ENCODE measurements around the gene RAB38. TPM values are rescaled to one million over a fixed set of nuclear protein-coding genes. Genes with fewer than 3 reads are reported as not detected.

Gene RAB38
- total and polyA plus RNA-seq, 8 donors, result 1.0 to 9.0 (median 2.9) TPM; not detected in 1

- Histone ChIP-seq H3K4me1 (peaks cover 0 to 17% (median 6%) of the 10 kb centered on the region in 4 donors), H3K36me3 (no peaks in the 10 kb centered on the region), H3K9me3 (peaks cover 0 to 6% (median 2%) of the 10 kb centered on the region in 4 donors), H3K4me3 (no peak overlapping the region), H3K27me3 (no peaks in the 10 kb centered on the region), H3K27ac (no peak overlapping the region)
- no peak for DNase-seq
- TF ChIP-seq EP300 (IDR thresholded peaks at IDR 0.05), result no peak
- WGBS, 5 donors, result 53 to 60% (median 58%) methylated on average over 2 of the region's 2 CpGs
- intact Hi-C loops (cut with DNase I; ENCODE audit: low total_unique reads), result no loop called here
These were observed 69.3 kb downstream of the RAB38 start for GRCh38 chr11:88105951-88106350.

DNA sequence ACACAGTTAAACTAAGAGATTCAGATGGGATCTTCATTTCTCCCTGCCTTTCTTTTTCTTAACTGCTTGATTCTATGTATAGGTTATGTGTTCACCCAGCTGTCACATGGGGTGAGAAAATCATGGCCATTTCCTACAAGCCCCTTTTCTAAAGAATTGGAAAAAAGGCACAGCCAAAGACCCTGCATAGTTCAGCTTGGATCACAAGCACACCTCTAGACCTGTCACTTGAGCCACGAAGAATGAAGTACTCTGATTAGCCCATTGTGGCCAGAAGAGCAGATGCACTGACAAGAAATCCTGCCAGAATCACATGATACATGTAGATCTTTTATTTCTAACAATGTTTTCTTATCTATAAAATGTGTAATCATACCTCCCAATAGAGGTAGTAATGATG lies 69.7 kb downstream of the RAB38 start:
- Histone ChIP-seq H3K27ac (no peak overlapping the region), H3K4me3 (no peak overlapping the region), H3K9me3 (peaks cover 0 to 6% (median 2%) of the 10 kb centered on the region in 4 donors), H3K36me3 (no peaks in the 10 kb centered on the region), H3K4me1 (peaks cover 0 to 17% (median 6%) of the 10 kb centered on the region in 4 donors), H3K27me3 (no peaks in the 10 kb centered on the region)
- intact Hi-C loops (cut with DNase I; ENCODE audit: low total_unique reads), result no loop called here
- WGBS, 5 donors, result 12 to 56% (median 29%) methylated on average over 1 of the region's 1 CpG
- TF ChIP-seq EP300 (IDR thresholded peaks at IDR 0.05) (no peak), POLR2A (IDR thresholded peaks at IDR 0.05) (no peak), POLR2AphosphoS5 (IDR thresholded peaks at IDR 0.05) (no peak)
- TF ChIP-seq, protein P1, sequence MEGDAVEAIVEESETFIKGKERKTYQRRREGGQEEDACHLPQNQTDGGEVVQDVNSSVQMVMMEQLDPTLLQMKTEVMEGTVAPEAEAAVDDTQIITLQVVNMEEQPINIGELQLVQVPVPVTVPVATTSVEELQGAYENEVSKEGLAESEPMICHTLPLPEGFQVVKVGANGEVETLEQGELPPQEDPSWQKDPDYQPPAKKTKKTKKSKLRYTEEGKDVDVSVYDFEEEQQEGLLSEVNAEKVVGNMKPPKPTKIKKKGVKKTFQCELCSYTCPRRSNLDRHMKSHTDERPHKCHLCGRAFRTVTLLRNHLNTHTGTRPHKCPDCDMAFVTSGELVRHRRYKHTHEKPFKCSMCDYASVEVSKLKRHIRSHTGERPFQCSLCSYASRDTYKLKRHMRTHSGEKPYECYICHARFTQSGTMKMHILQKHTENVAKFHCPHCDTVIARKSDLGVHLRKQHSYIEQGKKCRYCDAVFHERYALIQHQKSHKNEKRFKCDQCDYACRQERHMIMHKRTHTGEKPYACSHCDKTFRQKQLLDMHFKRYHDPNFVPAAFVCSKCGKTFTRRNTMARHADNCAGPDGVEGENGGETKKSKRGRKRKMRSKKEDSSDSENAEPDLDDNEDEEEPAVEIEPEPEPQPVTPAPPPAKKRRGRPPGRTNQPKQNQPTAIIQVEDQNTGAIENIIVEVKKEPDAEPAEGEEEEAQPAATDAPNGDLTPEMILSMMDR (IDR thresholded peaks at IDR 0.05), result no peak
- no peak for DNase-seq

DNA sequence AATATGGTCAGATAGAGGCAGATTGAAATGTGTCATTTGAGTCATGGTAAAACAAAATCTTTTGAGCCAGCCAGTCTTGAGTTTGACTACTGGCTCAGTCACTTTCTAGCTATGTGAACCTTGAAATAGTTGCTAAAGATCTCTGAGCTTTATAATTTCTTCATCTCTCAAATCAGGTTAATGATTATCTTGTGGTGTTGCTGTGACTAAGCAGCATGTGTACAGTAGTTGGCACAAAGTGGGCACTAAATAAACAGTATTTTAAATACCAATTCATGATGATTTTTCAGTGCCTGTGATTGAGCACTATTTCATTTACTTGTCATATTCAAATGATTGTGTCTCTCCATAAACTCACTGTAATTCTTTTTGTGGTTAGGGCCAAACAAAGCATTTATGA lies 70.8 kb downstream of the RAB38 start:
- H3K4me3 ChIP-seq, result no peak overlapping the region
- TF ChIP-seq POLR2AphosphoS5 (IDR thresholded peaks at IDR 0.05), result peak in 1 of 3 donors; percentile 55
- TF ChIP-seq POLR2A (IDR thresholded peaks at IDR 0.05), result no peak
- H3K36me3 ChIP-seq, result no peaks in the 10 kb centered on the region
- peaks cover 0 to 17% (median 6%) of the 10 kb centered on the region in 4 donors for H3K4me1 ChIP-seq
- H3K27me3 ChIP-seq, result no peaks in the 10 kb centered on the region
- peaks cover 0 to 6% (median 2%) of the 10 kb centered on the region in 4 donors for H3K9me3 ChIP-seq
- DNase-seq, result no peak
- intact Hi-C loops (cut with DNase I; ENCODE audit: low total_unique reads), result no loop called here
- H3K27ac ChIP-seq, result peak overlapping the region in 1 of 5 donors; percentile 61

DNA sequence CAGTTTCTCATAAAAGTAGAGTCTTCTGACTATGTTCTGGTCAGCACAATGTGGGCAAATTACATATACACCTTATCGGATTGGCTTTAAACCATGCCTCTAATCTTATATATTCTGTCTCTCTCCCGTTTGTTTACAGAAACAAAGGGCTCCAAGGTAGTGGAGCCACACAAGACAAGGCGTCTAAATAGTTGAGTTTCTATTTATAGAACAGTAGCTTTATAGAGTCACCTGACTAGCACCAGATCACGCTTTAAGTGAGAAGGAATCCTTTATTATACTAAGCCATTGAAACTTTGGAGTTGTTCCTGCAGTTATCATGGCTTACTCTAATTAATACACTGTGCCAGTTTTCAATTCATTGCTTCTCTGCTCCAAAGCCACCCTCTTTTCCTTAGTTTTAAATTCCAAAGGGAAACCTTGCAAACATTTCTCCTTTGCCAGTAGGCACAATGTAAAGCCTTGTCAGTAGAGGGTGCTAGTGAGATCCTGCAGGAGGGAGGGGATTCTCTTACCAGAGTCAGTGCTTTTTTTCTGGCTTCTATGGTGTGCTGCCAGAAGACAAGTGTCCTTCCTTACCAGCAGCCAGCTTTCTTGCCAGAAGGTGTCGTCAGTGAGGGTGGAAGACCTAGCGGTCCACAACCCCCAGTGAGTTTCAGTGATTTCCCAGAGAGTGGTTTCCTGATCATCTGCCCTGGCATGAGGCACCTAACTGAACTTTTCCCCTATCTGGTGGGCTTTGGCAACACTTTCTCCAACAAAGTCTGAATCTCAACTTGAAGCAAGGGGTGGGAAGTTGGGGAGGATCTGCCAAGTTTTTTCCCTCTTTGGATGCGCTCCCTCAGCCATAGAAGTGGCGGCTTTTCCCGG lies 71.7 kb downstream of the RAB38 start:
- Histone ChIP-seq H3K27ac (peak overlapping the region in 4 of 5 donors; percentile 3 to 61 (median 22)), H3K36me3 (no peaks in the 10 kb centered on the region), H3K9me3 (no peaks in the 10 kb centered on the region), H3K4me1 (peaks cover 0 to 17% (median 6%) of the 10 kb centered on the region in 4 donors), H3K27me3 (no peaks in the 10 kb centered on the region), H3K4me3 (no peak overlapping the region)
- 56 to 70% (median 63%) methylated on average over 9 of the region's 9 CpGs for WGBS, 5 donors
- peak in 1 of 2 donors; percentile 47 for DNase-seq
- no peak for TF ChIP-seq POLR2A (IDR thresholded peaks at IDR 0.05)
- TF ChIP-seq POLR2AphosphoS5 (IDR thresholded peaks at IDR 0.05), result no peak
- no peak for TF ChIP-seq EP300 (IDR thresholded peaks at IDR 0.05)
- TF ChIP-seq, protein P1 (IDR thresholded peaks at IDR 0.05), result peak in 2 of 7 experiments; percentile 25 to 29
- intact Hi-C loops (cut with DNase I; ENCODE audit: low total_unique reads), result no loop called here

- peaks cover 0 to 17% (median 6%) of the 10 kb centered on the region in 4 donors for H3K4me1 ChIP-seq
- 54 to 75% (median 68%) methylated on average over 3 of the region's 3 CpGs for WGBS, 5 donors
- intact Hi-C loops (cut with DNase I; ENCODE audit: low total_unique reads), result no loop called here
These were observed 72.7 kb downstream of the RAB38 start for GRCh38 chr11:88102598-88102934.

More at GRCh38 chr11:88102598-88102934, 72.7 kb downstream of the RAB38 start:
- no peaks in the 10 kb centered on the region for H3K9me3 ChIP-seq
- H3K27me3 ChIP-seq, result no peaks in the 10 kb centered on the region
- no peaks in the 10 kb centered on the region for H3K36me3 ChIP-seq
- DNase-seq, result no peak
- no peak overlapping the region for H3K27ac ChIP-seq
- TF ChIP-seq, protein P1 (IDR thresholded peaks at IDR 0.05), result no peak
- TF ChIP-seq POLR2A (IDR thresholded peaks at IDR 0.05) (no peak), EP300 (IDR thresholded peaks at IDR 0.05) (no peak), POLR2AphosphoS5 (IDR thresholded peaks at IDR 0.05) (no peak)
- H3K4me3 ChIP-seq, result no peak overlapping the region
